ENCODE results near the gene PPP4R3B.
"Not testable (repeated sequence)": the region's sequence is repeated elsewhere in the genome, so short reads cannot be mapped to it uniquely, and the experiment has no call there.

The PPP4R3B gene
- total RNA-seq = 62.3 to 187 (median 122) reads per million in 18 experiments

- peak; percentile 99 to 100 for DNase-seq
These were observed at the start of gene PPP4R3B for GRCh38 chr2:55617175-55618024. PPP4R3B (minus strand) TSS chr2:55617622; CDS start chr2:55617285, 337 bp downstream.

GRCh38 chr2:55653255-55653654, 35.8 kb upstream of the PPP4R3B start:
- DNase-seq = no peak

- no peak for DNase-seq
These were observed 31.8 kb upstream of the PPP4R3B start for GRCh38 chr2:55649211-55649610.

- DNase-seq = no peak
These were observed 19.4 kb upstream of the PPP4R3B start for GRCh38 chr2:55636831-55637230.

- no peak for DNase-seq
These were observed 11.5 kb upstream of the PPP4R3B start for GRCh38 chr2:55628931-55629330.

- DNase-seq = no peak
These were observed 10.5 kb upstream of the PPP4R3B start for GRCh38 chr2:55627915-55628314.

GRCh38 chr2:55621802-55622201, 4.4 kb upstream of the PPP4R3B start:
- no peak for DNase-seq

- peak in 1 of 2 donors; percentile 1 for DNase-seq
These were observed 2.8 kb upstream of the PPP4R3B start for GRCh38 chr2:55620123-55620779.

GRCh38 chr2:55618275-55619055, 1.0 kb upstream of the PPP4R3B start:
- peak; percentile 49 to 58 for DNase-seq

GRCh38 chr2:55618025-55618274, 528 bp upstream of the PPP4R3B start:
- no peak for DNase-seq

GRCh38 chr2:55616551-55617174, 759 bp downstream of the PPP4R3B start:
- DNase-seq = peak; percentile 20 to 40

GRCh38 chr2:55611997-55612396, 5.4 kb downstream of the PPP4R3B start:
- no peak for DNase-seq

GRCh38 chr2:55610954-55611743, 6.3 kb downstream of the PPP4R3B start:
- no peak for DNase-seq

- no peak for DNase-seq
These were observed 7.4 kb downstream of the PPP4R3B start for GRCh38 chr2:55609938-55610578.

- no peak for DNase-seq
These were observed 8.1 kb downstream of the PPP4R3B start for GRCh38 chr2:55609193-55609794.

- DNase-seq = no peak
These were observed 9.7 kb downstream of the PPP4R3B start for GRCh38 chr2:55607717-55608116.

GRCh38 chr2:55604027-55604565, 13.3 kb downstream of the PPP4R3B start:
- no peak for DNase-seq

- DNase-seq = no peak
These were observed 15.6 kb downstream of the PPP4R3B start for GRCh38 chr2:55601849-55602248.

GRCh38 chr2:55598056-55598795, 19.2 kb downstream of the PPP4R3B start:
- DNase-seq = no peak

GRCh38 chr2:55596795-55597194, 20.6 kb downstream of the PPP4R3B start:
- not testable (repeated sequence) for DNase-seq
